ENCODE data around the gene ASPN. TPM values are rescaled to one million over a fixed set of nuclear protein-coding genes. Genes with fewer than 3 reads are reported as not detected.

Gene ASPN
- total and polyA plus RNA-seq, 2 experiments from 2014 or later = 14.0 to 35.3 TPM

DNA sequence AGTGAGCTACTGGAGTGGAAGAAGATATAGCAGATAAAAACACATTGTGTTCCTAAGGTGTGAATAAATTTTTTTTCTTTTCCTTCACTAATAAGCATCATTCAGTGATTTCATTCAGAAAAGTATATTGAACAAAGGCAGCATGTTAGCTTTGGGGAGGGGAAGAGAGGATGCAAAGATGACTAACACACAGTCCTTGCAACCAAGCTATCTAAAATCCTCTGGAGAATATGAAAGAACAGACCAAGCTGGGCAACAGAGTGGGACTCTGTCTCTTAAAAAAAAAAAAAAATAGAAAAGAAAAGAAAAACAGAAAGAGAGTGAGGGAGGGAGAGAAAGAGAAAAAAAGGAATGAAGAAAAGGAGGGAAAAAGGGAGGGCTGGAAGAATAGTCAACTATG, 35.8 kb downstream of the ASPN start:
- H2AFZ ChIP-seq = no peak overlapping the region
- H3K4me2 ChIP-seq = no peak overlapping the region
- no peaks in the 10 kb centered on the region for H3K79me2 ChIP-seq

DNA sequence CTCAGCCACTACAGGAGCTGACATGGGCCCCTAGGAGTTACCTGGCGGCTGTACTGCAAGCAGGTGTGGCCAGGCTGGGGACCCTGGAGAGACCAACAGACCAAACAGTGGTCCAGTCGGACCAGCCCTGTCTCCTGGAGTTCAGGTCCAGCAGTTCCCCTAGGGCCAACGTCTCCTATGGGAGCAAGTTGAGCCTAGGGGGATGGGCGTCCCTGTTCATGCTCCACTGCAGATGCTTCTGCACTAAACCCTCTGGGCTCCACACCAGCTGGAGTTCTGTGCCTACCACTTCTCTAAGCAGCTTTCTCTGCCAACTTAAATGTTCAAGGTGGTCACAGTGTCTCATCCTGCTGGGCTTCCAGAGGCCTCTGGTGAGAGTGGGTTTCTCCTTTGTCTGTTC, 37.5 kb downstream of the ASPN start:
- Histone ChIP-seq H3K79me2 (no peaks in the 10 kb centered on the region), H3K9me2 (replicated peaks; ENCODE audit: insufficient read depth) (no peaks in the 10 kb centered on the region), H3K27ac (no peak overlapping the region), H3K9me3 (ENCODE audit: low read depth) (no peaks in the 10 kb centered on the region), H2AFZ (no peak overlapping the region), H3K4me2 (no peak overlapping the region), H3K36me3 (replicated peaks; ENCODE audit: insufficient read depth, low read depth) (no peaks in the 10 kb centered on the region), H3K27me3 (no peaks in the 10 kb centered on the region), H4K20me1 (ENCODE audit: insufficient read depth, poor library complexity, severe bottlenecking) (no peaks in the 10 kb centered on the region), H3K4me3 (no peak overlapping the region), H3K4me1 (ENCODE audit: insufficient read depth) (no peaks in the 10 kb centered on the region)
- 90% methylated on average over 4 of the region's 4 CpGs for WGBS (ENCODE audit: low lambda C conversion rate, missing lambda C conversion rate)
- TF ChIP-seq EZH2 (IDR thresholded peaks at IDR 0.05; ENCODE audit: borderline replicate concordance) (no peak), EZH2phosphoT487 (IDR thresholded peaks at IDR 0.05; ENCODE audit: low read depth, severe bottlenecking, unreplicated experiment) (no peak)
- DNase-seq (ENCODE audit: low spot score) = no peak

More for the DNA sequence above, 35.8 kb downstream of the ASPN start:
- TF ChIP-seq CTCF (IDR thresholded peaks at IDR 0.05; ENCODE audit: poor library complexity) = no peak
- no peak for TF ChIP-seq EZH2phosphoT487 (IDR thresholded peaks at IDR 0.05; ENCODE audit: low read depth, severe bottlenecking, unreplicated experiment)
- no peak for TF ChIP-seq EZH2 (IDR thresholded peaks at IDR 0.05; ENCODE audit: borderline replicate concordance)
- no peak overlapping the region for H3K4me3 ChIP-seq
- no peak overlapping the region for H3K27ac ChIP-seq
- DNase-seq (ENCODE audit: low spot score) = no peak
- no peaks in the 10 kb centered on the region for H4K20me1 ChIP-seq (ENCODE audit: insufficient read depth, poor library complexity, severe bottlenecking)
- no peaks in the 10 kb centered on the region for H3K27me3 ChIP-seq
- H3K4me1 ChIP-seq (ENCODE audit: insufficient read depth) = no peaks in the 10 kb centered on the region
- H3K36me3 ChIP-seq (replicated peaks; ENCODE audit: insufficient read depth, low read depth) = no peaks in the 10 kb centered on the region
- H3K9me3 ChIP-seq (ENCODE audit: low read depth) = no peaks in the 10 kb centered on the region
- H3K9me2 ChIP-seq (replicated peaks; ENCODE audit: insufficient read depth) = no peaks in the 10 kb centered on the region

DNA sequence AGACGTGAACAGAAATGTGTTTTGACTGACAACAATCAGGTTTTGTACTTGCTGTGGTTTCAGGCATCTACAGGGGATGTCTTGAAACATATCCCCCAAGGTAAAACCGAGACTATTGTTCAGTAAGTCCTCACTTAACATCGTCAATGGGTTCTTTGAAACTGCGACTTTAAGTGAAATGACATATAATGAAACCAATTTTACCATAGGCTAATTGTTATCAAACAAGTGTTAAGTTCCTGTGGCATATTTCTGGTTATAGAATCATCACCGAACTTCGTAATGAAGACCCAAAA, 41.6 kb downstream of the ASPN start:
- H3K27me3 ChIP-seq = no peaks in the 10 kb centered on the region
- no peaks in the 10 kb centered on the region for H4K20me1 ChIP-seq (ENCODE audit: insufficient read depth, poor library complexity, severe bottlenecking)
- H3K27ac ChIP-seq = no peak overlapping the region
- H3K9me3 ChIP-seq (ENCODE audit: low read depth) = no peaks in the 10 kb centered on the region
- H2AFZ ChIP-seq = no peak overlapping the region
- DNase-seq (ENCODE audit: low spot score) = no peak
- H3K4me2 ChIP-seq = no peak overlapping the region
- WGBS (ENCODE audit: low lambda C conversion rate, missing lambda C conversion rate) = 88% methylated on average over 6 of the region's 6 CpGs
- no peak overlapping the region for H3K4me3 ChIP-seq
- no peaks in the 10 kb centered on the region for H3K9me2 ChIP-seq (replicated peaks; ENCODE audit: insufficient read depth)
- TF ChIP-seq EZH2 (IDR thresholded peaks at IDR 0.05; ENCODE audit: borderline replicate concordance) (no peak), EZH2phosphoT487 (IDR thresholded peaks at IDR 0.05; ENCODE audit: low read depth, severe bottlenecking, unreplicated experiment) (no peak), CTCF (IDR thresholded peaks at IDR 0.05; ENCODE audit: poor library complexity) (no peak)
- H3K79me2 ChIP-seq = no peaks in the 10 kb centered on the region
- H3K36me3 ChIP-seq (replicated peaks; ENCODE audit: insufficient read depth, low read depth) = no peaks in the 10 kb centered on the region
- H3K4me1 ChIP-seq (ENCODE audit: insufficient read depth) = no peaks in the 10 kb centered on the region

- no peaks in the 10 kb centered on the region for H3K36me3 ChIP-seq (replicated peaks; ENCODE audit: insufficient read depth, low read depth)
- no peaks in the 10 kb centered on the region for H3K4me1 ChIP-seq (ENCODE audit: insufficient read depth)
- no peak for DNase-seq (ENCODE audit: low spot score)
- no peak overlapping the region for H2AFZ ChIP-seq
- H3K9me3 ChIP-seq (ENCODE audit: low read depth) = no peaks in the 10 kb centered on the region
- TF ChIP-seq EZH2 (IDR thresholded peaks at IDR 0.05; ENCODE audit: borderline replicate concordance) (no peak), CTCF (IDR thresholded peaks at IDR 0.05; ENCODE audit: poor library complexity) (no peak), EZH2phosphoT487 (IDR thresholded peaks at IDR 0.05; ENCODE audit: low read depth, severe bottlenecking, unreplicated experiment) (no peak)
- H3K79me2 ChIP-seq = no peaks in the 10 kb centered on the region
- H3K9me2 ChIP-seq (replicated peaks; ENCODE audit: insufficient read depth) = no peaks in the 10 kb centered on the region
- H4K20me1 ChIP-seq (ENCODE audit: insufficient read depth, poor library complexity, severe bottlenecking) = no peaks in the 10 kb centered on the region
- H3K4me2 ChIP-seq = no peak overlapping the region
- H3K27ac ChIP-seq = no peak overlapping the region
- no peaks in the 10 kb centered on the region for H3K27me3 ChIP-seq
- WGBS (ENCODE audit: low lambda C conversion rate, missing lambda C conversion rate) = 89% methylated on average over 5 of the region's 5 CpGs
- no peak overlapping the region for H3K4me3 ChIP-seq
Observed at GRCh38 chr9:92439921-92440750, 42.2 kb downstream of the ASPN start.

Data from hepatocyte (in vitro differentiated cells).